ENCODE data around the gene POM121L2. TPM values are rescaled to one million over a fixed set of nuclear protein-coding genes. Genes with fewer than 3 reads are reported as not detected.

Gene POM121L2
- total and polyA plus RNA-seq, 10 of the 15 experiments (the other 5 are each of a cell fraction or from before 2014, with no cell fraction given) = 0.04 TPM; not detected in 9

GRCh38 chr6:27334141-27334540 is 22.1 kb upstream of the POM121L2 start:
- no TSS peak for BruUV-seq (replicated peaks)
- 55% methylated on average over 10 of the region's 10 CpGs for WGBS (ENCODE audit: insufficient coverage, insufficient replicate concordance, low lambda C conversion rate, missing lambda C conversion rate)
- ChIA-PET POLR2A (interaction anchor here (0.5 kb wide), 1 partner anchor 155 kb away, joined by 3 read pairs; no protein-coding TSS in a partner anchor), CTCF (interaction anchor here (0.6 to 1.6 kb wide), 5 partner anchors 22 to 275 kb away, joined by 3 to 5 read pairs (median 3); partner anchors contain the start of gene POM121L2), SMC1A (ENCODE audit: uncharacterized antibody, unreplicated experiment) (interaction anchor here (0.7 to 1.2 kb wide), 2 partner anchors 10 to 160 kb away, joined by 3 read pairs; no protein-coding TSS in a partner anchor), RAD21 (ENCODE audit: unreplicated experiment) (no interaction called here)
- no peak for TF ChIP-seq ASH2L (IDR thresholded peaks at IDR 0.05; ENCODE audit: borderline replicate concordance, low read depth)
- TF ChIP-seq PBX3 (IDR thresholded peaks at IDR 0.05; ENCODE audit: insufficient replicate concordance, low read depth, low read length) = no peak
- no peak for TF ChIP-seq EGR1 (IDR thresholded peaks at IDR 0.05; ENCODE audit: borderline replicate concordance in 1 of 2, low read depth in 2 of 2, low read length in 2 of 2)
- TF ChIP-seq ATF2 (IDR thresholded peaks at IDR 0.05; ENCODE audit: low read length) = no peak
- TF ChIP-seq SMAD1 (IDR thresholded peaks at IDR 0.05; ENCODE audit: low read depth, partially characterized antibody) = no peak
- no peak for TF ChIP-seq NFXL1 (IDR thresholded peaks at IDR 0.05; ENCODE audit: borderline replicate concordance)
- Histone ChIP-seq H3K36me3 (ENCODE audit: control insufficient read depth in 2 of 2, insufficient read depth in 2 of 2, low read length in 1 of 2) (no peaks in the 10 kb centered on the region), H3K27ac (ENCODE audit: control insufficient read depth, insufficient read depth) (no peak overlapping the region), H3K9me3 (replicated peaks; ENCODE audit: control insufficient read depth, insufficient read depth, low read length) (no peaks in the 10 kb centered on the region), H3K4me3 (no peak overlapping the region), H3K27me3 (replicated peaks in 1 of 2; ENCODE audit: control insufficient read depth in 2 of 2, insufficient read depth in 2 of 2, low read length in 1 of 2) (no peaks in the 10 kb centered on the region; a peak in 1 of 4 replicates), H3K79me2 (ENCODE audit: control insufficient read depth, insufficient read depth, low read length) (no peaks in the 10 kb centered on the region), H3K4me2 (ENCODE audit: control insufficient read depth, insufficient read depth) (no peak overlapping the region), H4K20me1 (ENCODE audit: control insufficient read depth, insufficient read depth) (no peaks in the 10 kb centered on the region), H3K9ac (ENCODE audit: control insufficient read depth, insufficient read depth, low read length) (no peak overlapping the region), H2AFZ (ENCODE audit: control insufficient read depth, low read depth, low read length) (no peak overlapping the region), H3K4me1 (ENCODE audit: control insufficient read depth, insufficient read depth, low read length) (no peaks in the 10 kb centered on the region)
- DNase-seq (ENCODE audit: low read depth, low spot score) = no peak
- FAIRE-seq = no peak
- in situ Hi-C loops (cut with MboI) (no loop called here), intact Hi-C loops (cut with micrococcal nuclease; ENCODE audit: unreplicated experiment) (no loop called here)
- no peak for ATAC-seq

Measured in GM12878 (cell line).